ENCODE data around the gene SPX.
A peak's percentile ranks its signal among the peaks of the same experiment; 100 is the strongest.

The SPX gene

GRCh38 chr12:21528953-21529352 lies 2.9 kb downstream of the SPX start:
- Histone ChIP-seq H3K9me3 (ENCODE audit: control insufficient read depth, insufficient read depth, low read length) (no peaks in the 10 kb centered on the region), H3K36me3 (ENCODE audit: control insufficient read depth, low read length) (no peaks in the 10 kb centered on the region), H3K79me2 (ENCODE audit: control insufficient read depth, low read length) (no peaks in the 10 kb centered on the region), H3K27ac (ENCODE audit: low read depth, low read length) (no peak overlapping the region), H3K9me2 (replicated peaks; ENCODE audit: control insufficient read depth, low read length) (no peaks in the 10 kb centered on the region), H3K27me3 (ENCODE audit: control insufficient read depth, low read length) (peaks cover 18% of the 10 kb centered on the region), H3K4me1 (ENCODE audit: control insufficient read depth, low read length) (peaks cover 32% of the 10 kb centered on the region), H3K4me2 (ENCODE audit: low read length) (peak overlapping the region; percentile 96), H3F3A (ENCODE audit: control insufficient read depth, insufficient read depth) (no peaks in the 10 kb centered on the region), H3K4me3 (ENCODE audit: low read length) (no peak overlapping the region), H4K20me1 (ENCODE audit: control insufficient read depth, insufficient read depth, low read depth, low read length) (no peaks in the 10 kb centered on the region)
- no peak for TF ChIP-seq CTCF (IDR thresholded peaks at IDR 0.05; ENCODE audit: low read depth, low read length, poor library complexity, severe bottlenecking)
- TF ChIP-seq EZH2phosphoT487 (IDR thresholded peaks at IDR 0.05; ENCODE audit: borderline replicate concordance, low read length) = no peak

GRCh38 chr12:21529456-21529855 lies 3.4 kb downstream of the SPX start:
- Histone ChIP-seq H3K79me2 (ENCODE audit: control insufficient read depth, low read length) (no peaks in the 10 kb centered on the region), H3K27ac (ENCODE audit: low read depth, low read length) (no peak overlapping the region), H3F3A (ENCODE audit: control insufficient read depth, insufficient read depth) (no peaks in the 10 kb centered on the region), H3K9me2 (replicated peaks; ENCODE audit: control insufficient read depth, low read length) (no peaks in the 10 kb centered on the region), H4K20me1 (ENCODE audit: control insufficient read depth, insufficient read depth, low read depth, low read length) (no peaks in the 10 kb centered on the region), H3K4me2 (ENCODE audit: low read length) (0 out of 2 replicates have a peak overlapping the region, but pooled peaks have one; percentile 96), H3K27me3 (ENCODE audit: control insufficient read depth, low read length) (peaks cover 18% of the 10 kb centered on the region), H3K4me3 (ENCODE audit: low read length) (no peak overlapping the region), H3K4me1 (ENCODE audit: control insufficient read depth, low read length) (peaks cover 32% of the 10 kb centered on the region), H3K9me3 (ENCODE audit: control insufficient read depth, insufficient read depth, low read length) (no peaks in the 10 kb centered on the region), H3K36me3 (ENCODE audit: control insufficient read depth, low read length) (no peaks in the 10 kb centered on the region)
- TF ChIP-seq EZH2phosphoT487 (IDR thresholded peaks at IDR 0.05; ENCODE audit: borderline replicate concordance, low read length) = no peak
- TF ChIP-seq CTCF (IDR thresholded peaks at IDR 0.05; ENCODE audit: low read depth, low read length, poor library complexity, severe bottlenecking) = no peak

GRCh38 chr12:21538061-21538653 lies 12.1 kb downstream of the SPX start:
- no peaks in the 10 kb centered on the region for H3K9me3 ChIP-seq (ENCODE audit: control insufficient read depth, insufficient read depth, low read length)
- H3F3A ChIP-seq (ENCODE audit: control insufficient read depth, insufficient read depth) = no peaks in the 10 kb centered on the region
- no peak overlapping the region for H3K4me3 ChIP-seq (ENCODE audit: low read length)
- H3K9me2 ChIP-seq (replicated peaks; ENCODE audit: control insufficient read depth, low read length) = no peaks in the 10 kb centered on the region
- no peaks in the 10 kb centered on the region for H3K79me2 ChIP-seq (ENCODE audit: control insufficient read depth, low read length)
- no peaks in the 10 kb centered on the region for H4K20me1 ChIP-seq (ENCODE audit: control insufficient read depth, insufficient read depth, low read depth, low read length)
- no peak overlapping the region for H3K4me2 ChIP-seq (ENCODE audit: low read length)
- peaks cover 10% of the 10 kb centered on the region; the same call in 1 of the 2 replicates for H3K27me3 ChIP-seq (ENCODE audit: control insufficient read depth, low read length)
- TF ChIP-seq CTCF (IDR thresholded peaks at IDR 0.05; ENCODE audit: low read depth, low read length, poor library complexity, severe bottlenecking) = no peak
- no peak for TF ChIP-seq EZH2phosphoT487 (IDR thresholded peaks at IDR 0.05; ENCODE audit: borderline replicate concordance, low read length)
- no peaks in the 10 kb centered on the region for H3K36me3 ChIP-seq (ENCODE audit: control insufficient read depth, low read length)
- H3K4me1 ChIP-seq (ENCODE audit: control insufficient read depth, low read length) = no peaks in the 10 kb centered on the region
- no peak overlapping the region for H3K27ac ChIP-seq (ENCODE audit: low read depth, low read length)
